ENCODE results near the gene ELOVL7. TPM values are rescaled to one million over a fixed set of nuclear protein-coding genes. Genes with fewer than 3 reads are reported as not detected.
"Not testable (repeated sequence)": the region's sequence is repeated elsewhere in the genome, so short reads cannot be mapped to it uniquely, and the experiment has no call there.

Gene ELOVL7
- polyA plus RNA-seq, 1 of the 3 experiments (the other 2 are of a cell fraction), result 0.07 TPM

DNA sequence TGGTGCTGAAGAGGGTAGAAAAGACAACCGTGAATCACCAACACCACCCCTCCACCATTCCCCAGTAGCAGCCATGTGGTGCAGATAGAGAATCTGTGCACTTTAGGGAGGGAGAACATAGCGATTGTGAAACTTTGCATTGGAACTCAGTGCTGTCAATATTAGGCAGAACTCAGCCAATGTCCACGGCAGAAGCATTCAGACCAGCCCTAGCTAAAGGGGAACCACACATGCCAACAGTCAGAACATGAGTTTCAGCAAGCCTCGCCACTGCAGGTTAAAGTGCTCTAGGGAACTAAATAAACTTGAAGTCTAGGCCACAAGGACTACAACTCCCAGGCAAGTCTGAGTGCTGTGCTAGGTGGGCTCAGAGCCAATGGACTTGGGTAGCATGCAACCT lies 105.6 kb downstream of the ELOVL7 start:
- H3K9me3 ChIP-seq, result no peaks in the 10 kb centered on the region
- H3K4me3 ChIP-seq (ENCODE audit: low read depth in 2 of 2, low read length in 1 of 2), result no peak overlapping the region
- no peak for DNase-seq
- no peak overlapping the region for H2AFZ ChIP-seq (ENCODE audit: low read depth)
- H3K9ac ChIP-seq, result no peak overlapping the region
- H3F3A ChIP-seq (replicated peaks; ENCODE audit: insufficient read depth), result no peaks in the 10 kb centered on the region
- WGBS (ENCODE audit: low lambda C conversion rate), result 36% methylated on average over 4 of the region's 4 CpGs
- no peaks in the 10 kb centered on the region for H3K9me2 ChIP-seq
- no peaks in the 10 kb centered on the region for H3K36me3 ChIP-seq (replicated peaks in 1 of 2; ENCODE audit: control insufficient read depth in 1 of 2, insufficient read depth in 2 of 2, low read length in 1 of 2)
- ChIA-PET CTCF (no interaction called here), POLR2A (no interaction called here)
- no peaks in the 10 kb centered on the region for H4K20me1 ChIP-seq (ENCODE audit: insufficient read depth)
- no peak overlapping the region for H3K4me2 ChIP-seq
- TF ChIP-seq CHD2 (IDR thresholded peaks at IDR 0.05; ENCODE audit: low read length, partially characterized antibody) (no peak), JUND (IDR thresholded peaks at IDR 0.05) (no peak), MXI1 (IDR thresholded peaks at IDR 0.05; ENCODE audit: low read depth, low read length) (no peak), TEAD4 (IDR thresholded peaks at IDR 0.05; ENCODE audit: borderline replicate concordance, insufficient read depth) (no peak), IRF3 (IDR thresholded peaks at IDR 0.05; ENCODE audit: low read depth, low read length) (no peak), EP300 (IDR thresholded peaks at IDR 0.05; ENCODE audit: borderline replicate concordance in 1 of 2, low read depth in 1 of 2, low read length in 1 of 2) (no peak), SIN3A (IDR thresholded peaks at IDR 0.05; ENCODE audit: borderline replicate concordance, low read depth, low read length) (no peak), ZBTB33 (IDR thresholded peaks at IDR 0.05; ENCODE audit: borderline replicate concordance, low read depth) (no peak), ELF1 (IDR thresholded peaks at IDR 0.05) (no peak), RXRA (IDR thresholded peaks at IDR 0.05; ENCODE audit: borderline replicate concordance, low read depth) (no peak), NRF1 (IDR thresholded peaks at IDR 0.05; ENCODE audit: low read depth, low read length) (no peak)
- TF ChIP-seq, protein P1, sequence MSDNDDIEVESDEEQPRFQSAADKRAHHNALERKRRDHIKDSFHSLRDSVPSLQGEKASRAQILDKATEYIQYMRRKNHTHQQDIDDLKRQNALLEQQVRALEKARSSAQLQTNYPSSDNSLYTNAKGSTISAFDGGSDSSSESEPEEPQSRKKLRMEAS (IDR thresholded peaks at IDR 0.05; ENCODE audit: low read depth), result no peak
- TF ChIP-seq, protein P2, sequence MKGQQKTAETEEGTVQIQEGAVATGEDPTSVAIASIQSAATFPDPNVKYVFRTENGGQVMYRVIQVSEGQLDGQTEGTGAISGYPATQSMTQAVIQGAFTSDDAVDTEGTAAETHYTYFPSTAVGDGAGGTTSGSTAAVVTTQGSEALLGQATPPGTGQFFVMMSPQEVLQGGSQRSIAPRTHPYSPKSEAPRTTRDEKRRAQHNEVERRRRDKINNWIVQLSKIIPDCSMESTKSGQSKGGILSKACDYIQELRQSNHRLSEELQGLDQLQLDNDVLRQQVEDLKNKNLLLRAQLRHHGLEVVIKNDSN (IDR thresholded peaks at IDR 0.05; ENCODE audit: borderline replicate concordance, low read depth), result no peak
- no peaks in the 10 kb centered on the region for H3K27me3 ChIP-seq (ENCODE audit: insufficient read depth)
- H3K27ac ChIP-seq (ENCODE audit: low read depth in 2 of 2, low read length in 1 of 2), result no peak overlapping the region
- H3K79me2 ChIP-seq (ENCODE audit: insufficient read depth), result no peaks in the 10 kb centered on the region
- H3K4me1 ChIP-seq (ENCODE audit: control insufficient read depth in 1 of 2, insufficient read depth in 2 of 2, low read depth in 1 of 2, low read length in 1 of 2), result no peaks in the 10 kb centered on the region

- DNase-seq; H2AFZ ChIP-seq (ENCODE audit: low read depth); H3K9ac ChIP-seq; POLR2A ChIA-PET; H3K79me2 ChIP-seq (ENCODE audit: insufficient read depth); H3K9me3 ChIP-seq; H3K36me3 ChIP-seq (replicated peaks in 1 of 2; ENCODE audit: control insufficient read depth in 1 of 2, insufficient read depth in 2 of 2, low read length in 1 of 2); H3K4me3 ChIP-seq (ENCODE audit: low read depth in 2 of 2, low read length in 1 of 2); H3K9me2 ChIP-seq; H3K27me3 ChIP-seq (ENCODE audit: insufficient read depth); H3K4me1 ChIP-seq (ENCODE audit: control insufficient read depth in 1 of 2, insufficient read depth in 2 of 2, low read depth in 1 of 2, low read length in 1 of 2); H4K20me1 ChIP-seq (ENCODE audit: insufficient read depth); H3K4me2 ChIP-seq; H3F3A ChIP-seq (replicated peaks; ENCODE audit: insufficient read depth); H3K27ac ChIP-seq (ENCODE audit: low read depth in 2 of 2, low read length in 1 of 2); CTCF ChIA-PET: not testable (repeated sequence)
These were observed 113.2 kb downstream of the ELOVL7 start for GRCh38 chr5:60730858-60731257.
